ENCODE results near the gene NTM.
"Not testable (repeated sequence)": the region's sequence is repeated elsewhere in the genome, so short reads cannot be mapped to it uniquely, and the experiment has no call there.

GRCh38 chr11:131497686-131498085, 127.3 kb downstream of the NTM start:
- not testable (repeated sequence) for TF ChIP-seq POLR2AphosphoS5, CTCF (IDR thresholded peaks at IDR 0.05)
